ENCODE results near the gene CHCHD10. TPM values are rescaled to one million over a fixed set of nuclear protein-coding genes. Genes with fewer than 3 reads are reported as not detected.

Gene CHCHD10
- total and polyA plus RNA-seq, 2 of the 13 experiments (the other 11 are each of a cell fraction or from before 2014, with no cell fraction given) = 37.0 to 62.8 TPM

GRCh38 chr22:23786752-23787599 is 19.2 kb upstream of the CHCHD10 start, which contains the start of gene SMARCB1 (continued):
- peak; percentile 33 for TF ChIP-seq ZNF407 (CRISPR knock-in tag; IDR thresholded peaks at IDR 0.05; ENCODE audit: not compliant biosample characterization)
- 0 out of 2 replicates have a peak, but pooled peaks have one; percentile 23 for TF ChIP-seq SP5 (CRISPR knock-in tag; IDR thresholded peaks at IDR 0.05; ENCODE audit: borderline replicate concordance, low read depth)
- no peak for TF ChIP-seq POGK (CRISPR knock-in tag; conservative IDR thresholded peaks at IDR 0.05)
- TF ChIP-seq ZNF839 (CRISPR knock-in tag; IDR thresholded peaks at IDR 0.05; ENCODE audit: borderline replicate concordance) = no peak
- no peak for TF ChIP-seq KIAA2018 (CRISPR knock-in tag; IDR thresholded peaks at IDR 0.05; ENCODE audit: borderline replicate concordance)
- no peak for TF ChIP-seq NCOA1 (CRISPR knock-in tag; IDR thresholded peaks at IDR 0.05)
- peak; percentile 92 for TF ChIP-seq AGO2 (optimal IDR thresholded peaks at IDR 0.05; ENCODE audit: low read depth, low read length)
- TF ChIP-seq TBL1XR1 (IDR thresholded peaks at IDR 0.05; ENCODE audit: borderline replicate concordance, low read length, partially characterized antibody) = no peak
- TF ChIP-seq HHEX (CRISPR knock-in tag; IDR thresholded peaks at IDR 0.05) = no peak
